ENCODE measurements around the gene CCR5AS.

The CCR5AS gene

DNA sequence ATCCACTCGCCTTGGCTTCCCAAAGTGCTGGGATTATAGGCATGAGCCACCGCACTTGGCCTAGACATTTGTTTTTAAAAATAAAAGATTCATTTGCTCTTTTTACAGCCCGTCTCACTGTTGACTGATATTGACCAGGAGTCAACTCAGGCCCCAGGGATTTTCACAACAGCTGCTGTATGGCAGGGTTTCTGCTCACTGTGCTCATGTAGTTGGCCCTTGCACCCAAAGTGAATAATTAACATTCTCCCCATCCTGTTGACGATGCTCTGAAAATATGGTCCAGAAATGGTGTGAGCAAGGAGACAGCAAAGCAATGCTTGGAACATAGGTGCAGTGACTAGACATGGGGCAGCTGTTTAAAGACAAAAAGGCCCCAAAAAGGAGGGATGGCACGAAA, 39.1 kb downstream of the CCR5AS start:
- no peak overlapping the region for H2BK15ac ChIP-seq (ENCODE audit: low read length)
- H2BK120ac ChIP-seq (replicated peaks; ENCODE audit: low read depth, low read length), result no peak overlapping the region
- no peak overlapping the region for H2AK5ac ChIP-seq (ENCODE audit: low read depth, low read length)
- no peaks in the 10 kb centered on the region for H3K36me3 ChIP-seq (ENCODE audit: control insufficient read depth in 2 of 4, insufficient read depth in 4 of 4, low read length in 3 of 4)
- H2BK5ac ChIP-seq (ENCODE audit: low read depth, low read length), result no peak overlapping the region
- ChIA-PET POLR2A (ENCODE audit: partially characterized antibody) (interaction anchor here (0.6 kb wide), 1 partner anchor 141 kb away, joined by 4 read pairs; no protein-coding TSS in a partner anchor), CTCF (ENCODE audit: partially characterized antibody) (interaction anchor here (0.6 to 12.9 kb wide), 21 partner anchors 10 to 317 kb away, joined by 3 to 164 read pairs (median 5); partner anchors contain the start of genes CCR1 and CCRL2)
- no peaks in the 10 kb centered on the region for H3K79me2 ChIP-seq (ENCODE audit: control insufficient read depth in 1 of 2, insufficient read depth in 2 of 2, low read length in 2 of 2)
- no peak overlapping the region for H3K27ac ChIP-seq (ENCODE audit: low read depth, low read length)
- no peak overlapping the region for H3K56ac ChIP-seq (replicated peaks; ENCODE audit: insufficient read length, low read depth, low read length)
- H3K4me2 ChIP-seq (ENCODE audit: insufficient read depth in 1 of 2, low read depth in 2 of 2, low read length in 2 of 2), result no peak overlapping the region
- no peak overlapping the region for H2BK20ac ChIP-seq (ENCODE audit: low read length)
- H2AFZ ChIP-seq (ENCODE audit: low read length), result no peak overlapping the region
- H3K27me3 ChIP-seq (replicated peaks in 1 of 4; ENCODE audit: control insufficient read depth in 3 of 4, extremely low read depth in 1 of 4, insufficient read depth in 3 of 4, low read length in 3 of 4), result peaks cover 0 to 5% (median 0%) of the 10 kb centered on the region in 4 experiments; a peak in 1 of 7 replicates
- H4K5ac ChIP-seq (ENCODE audit: insufficient read length, low read depth, low read length), result no peak overlapping the region
- no peaks in the 10 kb centered on the region for H3K4me1 ChIP-seq (replicated peaks in 1 of 4; ENCODE audit: control insufficient read depth in 3 of 4, insufficient read depth in 4 of 4, low read length in 3 of 4)
- FAIRE-seq (no peak), DNase-seq (ENCODE audit: low read depth in 1 of 2, low spot score in 2 of 2) (no peak)
- H3K18ac ChIP-seq (ENCODE audit: extremely low read depth, low read length), result no peak overlapping the region
- H3K4me3 ChIP-seq (ENCODE audit: extremely low read depth in 1 of 4, insufficient read depth in 2 of 4, low read depth in 3 of 4, low read length in 4 of 4), result no peak overlapping the region
- no peaks in the 10 kb centered on the region for H3K79me1 ChIP-seq (ENCODE audit: low read depth, low read length)
- 89% methylated on average over 5 of the region's 5 CpGs; no CpG with 5 or more reads in 1 of the 2 experiments for WGBS, 2 experiments (ENCODE audit: extremely low coverage in 1 of 2, insufficient coverage in 1 of 2, insufficient read length in 1 of 2, insufficient replicate concordance in 2 of 2, low coverage in 1 of 2, low lambda C conversion rate in 2 of 2, missing lambda C conversion rate in 1 of 2)
- no peaks in the 10 kb centered on the region for H4K20me1 ChIP-seq (replicated peaks in 1 of 2; ENCODE audit: control insufficient read depth in 1 of 2, insufficient read depth in 2 of 2, low read length in 2 of 2)
- no peak overlapping the region for H3K14ac ChIP-seq (ENCODE audit: insufficient read length)
- H3K9ac ChIP-seq (replicated peaks in 1 of 4; ENCODE audit: extremely low read depth in 1 of 4, low read depth in 3 of 4, low read length in 3 of 4), result no peak overlapping the region
- H2BK12ac ChIP-seq (ENCODE audit: low read depth, low read length), result no peak overlapping the region
- no peak overlapping the region for H4K91ac ChIP-seq (replicated peaks; ENCODE audit: insufficient read length, low read length)
- H4K8ac ChIP-seq (ENCODE audit: extremely low read depth, insufficient read depth, low read length), result no peak overlapping the region
- H3K9me3 ChIP-seq (ENCODE audit: insufficient read depth in 2 of 2, low read depth in 1 of 2, low read length in 1 of 2), result no peaks in the 10 kb centered on the region
- H3K23ac ChIP-seq (ENCODE audit: insufficient read length), result no peak overlapping the region
- H3K23me2 ChIP-seq (ENCODE audit: low read depth, low read length), result no peaks in the 10 kb centered on the region
- H3K4ac ChIP-seq (replicated peaks; ENCODE audit: insufficient read length, low read depth, low read length), result no peak overlapping the region
- no peak for TF ChIP-seq BRCA1 (IDR thresholded peaks at IDR 0.05; ENCODE audit: low read depth, low read length)
- TF ChIP-seq TAF7 (optimal IDR thresholded peaks at IDR 0.05; ENCODE audit: borderline replicate concordance, low read depth, low read length), result no peak
- no peak for TF ChIP-seq TAF1 (IDR thresholded peaks at IDR 0.05; ENCODE audit: low read depth, low read length)
- no peak for TF ChIP-seq PHF8 (conservative IDR thresholded peaks at IDR 0.05; ENCODE audit: low read depth, low read length)
- TF ChIP-seq EGR1 (IDR thresholded peaks at IDR 0.05; ENCODE audit: borderline replicate concordance, low read depth, low read length), result no peak
- TF ChIP-seq YY1 (IDR thresholded peaks at IDR 0.05; ENCODE audit: low read depth, low read length), result no peak
- no peak for TF ChIP-seq TCF12 (IDR thresholded peaks at IDR 0.05; ENCODE audit: low read depth, low read length)
- TF ChIP-seq, protein P1, sequence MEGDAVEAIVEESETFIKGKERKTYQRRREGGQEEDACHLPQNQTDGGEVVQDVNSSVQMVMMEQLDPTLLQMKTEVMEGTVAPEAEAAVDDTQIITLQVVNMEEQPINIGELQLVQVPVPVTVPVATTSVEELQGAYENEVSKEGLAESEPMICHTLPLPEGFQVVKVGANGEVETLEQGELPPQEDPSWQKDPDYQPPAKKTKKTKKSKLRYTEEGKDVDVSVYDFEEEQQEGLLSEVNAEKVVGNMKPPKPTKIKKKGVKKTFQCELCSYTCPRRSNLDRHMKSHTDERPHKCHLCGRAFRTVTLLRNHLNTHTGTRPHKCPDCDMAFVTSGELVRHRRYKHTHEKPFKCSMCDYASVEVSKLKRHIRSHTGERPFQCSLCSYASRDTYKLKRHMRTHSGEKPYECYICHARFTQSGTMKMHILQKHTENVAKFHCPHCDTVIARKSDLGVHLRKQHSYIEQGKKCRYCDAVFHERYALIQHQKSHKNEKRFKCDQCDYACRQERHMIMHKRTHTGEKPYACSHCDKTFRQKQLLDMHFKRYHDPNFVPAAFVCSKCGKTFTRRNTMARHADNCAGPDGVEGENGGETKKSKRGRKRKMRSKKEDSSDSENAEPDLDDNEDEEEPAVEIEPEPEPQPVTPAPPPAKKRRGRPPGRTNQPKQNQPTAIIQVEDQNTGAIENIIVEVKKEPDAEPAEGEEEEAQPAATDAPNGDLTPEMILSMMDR (IDR thresholded peaks at IDR 0.05; ENCODE audit: control extremely low read depth in 1 of 3, insufficient read depth in 1 of 3, low read depth in 1 of 3, low read length in 3 of 3), result no peak
- no peak for TF ChIP-seq SP4 (IDR thresholded peaks at IDR 0.05; ENCODE audit: low read length)
- no peak for TF ChIP-seq SUZ12 (IDR thresholded peaks at IDR 0.05; ENCODE audit: low read length)
- TF ChIP-seq SRF (IDR thresholded peaks at IDR 0.05; ENCODE audit: low read depth, low read length), result no peak
- TF ChIP-seq HDAC6 (IDR thresholded peaks at IDR 0.05; ENCODE audit: low read depth, low read length), result no peak
- no peak for TF ChIP-seq MAFK (IDR thresholded peaks at IDR 0.05; ENCODE audit: low read depth, low read length)
- no peak for TF ChIP-seq BACH1 (IDR thresholded peaks at IDR 0.05; ENCODE audit: low read length)
